ENCODE results near the gene FH.

The FH gene

DNA sequence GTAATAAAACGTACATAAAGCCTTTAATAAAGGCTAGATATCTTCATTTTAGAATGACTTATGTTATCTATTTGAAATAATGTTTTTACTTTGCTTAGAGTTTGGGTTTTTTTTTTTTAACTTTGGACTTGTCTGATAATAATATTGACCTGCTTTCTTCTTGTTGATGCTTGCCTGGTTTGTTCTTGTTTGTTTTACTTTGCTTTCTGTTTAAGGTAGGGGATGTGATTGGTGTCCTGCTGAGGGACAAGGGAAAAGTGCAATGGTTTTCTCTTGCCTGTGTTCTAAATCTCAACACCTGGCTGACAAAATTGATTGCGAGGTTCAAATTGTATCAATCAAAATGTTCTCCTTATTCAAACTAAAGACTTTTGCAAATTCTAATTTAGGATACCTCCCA lies 2.2 kb upstream of the FH start:
- DNase-seq (ENCODE audit: low read depth), result no peak

DNA sequence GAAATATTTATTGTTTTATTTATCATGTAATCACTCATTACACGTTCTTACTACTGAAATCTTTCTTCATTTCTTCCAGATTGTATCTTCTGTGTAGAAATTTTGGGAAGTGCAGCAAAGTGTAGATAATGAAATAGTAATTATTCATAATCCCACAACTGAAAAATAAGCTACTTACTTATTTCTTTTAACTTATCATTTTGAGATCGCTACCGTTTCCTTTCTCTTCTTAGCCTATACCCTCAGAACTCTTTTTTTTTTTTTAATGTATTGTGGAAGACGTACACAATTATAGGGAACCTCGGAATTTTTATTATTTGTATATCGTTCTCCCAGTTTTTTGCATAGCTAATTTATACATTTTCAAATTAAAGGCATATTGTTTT lies 518 bp upstream of the FH start:
- DNase-seq (ENCODE audit: low read depth), result no peak

DNA sequence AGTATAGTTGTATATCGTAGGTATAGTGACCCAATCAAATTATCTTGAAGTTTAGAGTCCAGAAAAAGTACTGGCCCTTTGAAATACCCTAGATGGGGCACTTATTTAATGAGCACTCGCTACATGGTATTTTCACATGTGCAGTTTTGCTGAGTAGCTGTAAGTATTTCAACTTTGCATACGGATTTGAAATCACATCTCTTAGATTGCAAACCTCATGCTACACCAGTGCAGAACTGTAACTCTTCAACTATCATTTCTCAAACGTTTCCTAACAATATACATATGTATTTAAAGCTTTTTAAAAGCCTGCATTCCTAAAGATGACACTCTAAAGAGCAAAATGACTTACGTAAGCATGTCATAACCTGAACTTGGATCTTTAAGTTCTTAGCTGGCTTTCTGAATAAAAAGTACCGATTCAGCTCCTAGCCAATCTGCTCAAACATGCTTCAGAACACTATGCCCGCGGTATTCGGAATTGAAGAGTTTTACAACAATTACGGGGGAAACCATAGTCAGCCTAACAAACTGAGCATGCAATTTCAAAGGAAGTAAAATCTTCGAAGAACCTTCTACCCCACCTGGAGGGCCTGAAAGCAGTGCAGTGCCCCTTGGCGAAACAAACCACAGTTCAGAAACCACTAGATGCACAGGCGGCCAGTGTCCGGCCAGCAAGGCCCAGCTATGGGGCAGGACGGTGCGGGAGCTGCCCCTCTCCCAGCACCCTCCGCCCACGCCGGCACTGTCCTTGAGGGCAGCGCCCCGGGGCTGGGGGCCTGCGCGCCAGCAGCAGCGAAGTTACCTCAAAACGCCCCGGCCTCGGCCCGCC lies 863 bp downstream of the FH start:
- no peak for DNase-seq (ENCODE audit: low read depth)

DNA sequence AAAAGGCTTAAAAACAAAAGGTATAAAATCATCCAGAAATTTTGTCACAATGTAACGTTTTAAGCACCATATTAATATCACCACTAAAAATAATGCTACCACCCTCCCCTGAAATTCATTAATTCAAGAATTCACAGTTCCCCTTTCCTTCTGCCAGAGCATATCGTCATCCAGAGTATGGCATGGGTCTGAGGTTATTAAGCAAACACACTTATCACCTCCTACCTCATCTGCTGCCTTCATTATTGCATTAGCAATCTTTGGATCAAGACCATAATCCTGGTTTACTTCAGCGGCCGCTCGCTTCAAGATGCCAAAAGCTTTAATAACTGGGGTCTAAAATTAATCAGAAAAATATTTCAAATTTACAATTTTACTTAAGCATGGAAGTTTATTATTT lies 6.2 kb downstream of the FH start:
- no peak for DNase-seq (ENCODE audit: low read depth)

DNA sequence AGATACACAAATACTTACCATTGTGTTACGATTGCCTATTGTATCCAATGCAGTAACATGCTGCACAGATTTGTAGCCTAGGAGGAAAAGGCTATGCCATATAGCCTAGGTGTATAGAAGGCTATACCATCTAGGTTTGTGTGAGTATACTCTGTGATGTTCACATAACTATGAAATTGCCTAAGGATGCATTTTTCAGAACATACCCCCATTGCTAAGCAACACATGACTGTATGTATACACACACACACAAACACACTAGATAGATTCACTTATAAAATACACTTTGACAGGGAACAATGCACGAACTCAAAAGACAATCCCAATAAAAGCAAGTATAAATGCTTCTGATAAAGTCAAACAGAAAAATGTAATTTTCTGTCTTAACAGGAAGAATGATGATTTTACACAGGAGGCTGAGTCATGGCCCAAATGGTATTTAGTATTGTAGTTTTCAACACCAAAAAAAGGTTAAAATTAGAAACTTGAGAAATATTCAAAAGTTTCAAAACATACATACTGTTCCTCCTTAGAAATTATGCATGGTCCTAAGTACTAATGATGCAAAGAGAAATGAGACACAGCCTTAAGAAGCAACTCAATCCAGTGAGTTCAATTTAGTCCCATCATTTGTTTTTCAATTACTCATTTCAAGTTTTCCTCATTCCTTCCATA lies 12.2 kb downstream of the FH start:
- DNase-seq (ENCODE audit: low read depth), result no peak

DNA sequence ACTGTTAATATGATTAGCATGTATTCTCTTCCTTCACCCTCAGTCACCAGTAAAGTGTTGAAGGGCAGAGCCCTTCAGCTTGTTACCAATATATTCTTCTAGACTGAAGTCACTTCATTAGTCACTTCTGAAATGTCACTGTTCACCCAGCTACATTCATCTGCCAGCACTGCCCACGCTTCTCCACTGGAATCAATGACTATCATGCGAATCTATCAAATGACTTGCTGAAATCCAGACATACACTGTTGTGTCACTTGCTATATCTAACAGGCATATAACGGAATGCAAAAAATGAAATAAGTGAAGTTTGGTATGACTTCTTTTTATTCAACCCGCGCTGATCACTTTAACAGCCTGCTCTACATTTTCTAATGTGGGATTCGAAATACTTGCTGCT lies 16.1 kb downstream of the FH start:
- no peak for DNase-seq (ENCODE audit: low read depth)

DNA sequence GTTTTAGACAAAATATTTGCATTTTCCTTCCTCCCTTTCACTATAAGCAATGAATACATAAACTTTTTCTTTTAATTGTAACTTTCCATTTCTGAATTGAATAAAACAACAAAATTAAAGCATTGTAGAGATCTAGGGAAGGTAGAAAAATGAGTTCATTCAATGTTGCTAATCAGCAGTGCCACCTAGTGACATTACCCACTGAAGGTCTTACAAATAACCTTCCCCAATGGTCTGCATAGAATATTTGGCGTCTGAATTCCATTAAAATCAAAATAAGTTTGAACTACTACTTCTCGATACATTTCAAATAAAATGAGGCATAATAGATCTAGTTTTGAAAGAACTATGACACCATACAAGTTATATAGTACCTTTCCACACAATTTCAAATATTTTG lies 19.6 kb downstream of the FH start:
- no peak for DNase-seq (ENCODE audit: low read depth)

DNA sequence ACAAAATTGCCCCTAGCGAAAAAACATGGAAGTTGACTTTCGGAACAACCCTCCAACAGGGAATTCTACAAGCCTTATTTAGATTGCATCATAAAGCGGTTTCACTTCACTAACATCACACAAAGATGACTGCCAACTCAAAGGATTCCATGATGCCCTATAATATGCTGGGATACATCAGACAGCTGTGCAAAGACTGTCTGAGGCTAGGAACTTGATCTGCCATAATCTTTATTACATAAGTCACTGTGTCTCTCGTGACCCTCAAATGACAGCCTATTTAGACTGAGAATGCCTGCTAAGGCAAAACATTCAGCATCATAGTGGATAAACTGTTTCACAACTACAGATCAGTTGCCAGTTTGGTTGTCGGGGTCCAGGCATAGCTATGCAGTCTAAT lies 23.8 kb downstream of the FH start:
- DNase-seq (ENCODE audit: low read depth), result no peak

DNA sequence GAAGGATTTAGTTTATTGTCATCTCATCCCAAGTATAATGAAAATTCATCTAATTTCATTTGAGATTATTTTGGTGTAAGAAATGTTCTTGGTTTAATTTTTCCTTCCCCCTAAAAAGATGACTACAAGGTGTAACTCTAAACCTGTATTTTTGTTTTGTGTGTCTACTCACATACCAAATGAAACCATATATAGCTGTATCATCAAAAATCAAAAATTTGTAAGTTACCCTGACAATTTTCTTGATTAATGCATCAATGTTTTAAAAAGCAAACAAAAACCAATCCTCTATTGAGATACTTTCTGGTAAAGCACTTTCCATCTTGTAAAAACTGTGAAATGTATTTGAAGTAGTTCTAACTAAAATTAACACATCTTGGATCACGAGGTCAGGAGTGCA lies 30.8 kb downstream of the FH start:
- DNase-seq (ENCODE audit: low read depth), result no peak

DNA sequence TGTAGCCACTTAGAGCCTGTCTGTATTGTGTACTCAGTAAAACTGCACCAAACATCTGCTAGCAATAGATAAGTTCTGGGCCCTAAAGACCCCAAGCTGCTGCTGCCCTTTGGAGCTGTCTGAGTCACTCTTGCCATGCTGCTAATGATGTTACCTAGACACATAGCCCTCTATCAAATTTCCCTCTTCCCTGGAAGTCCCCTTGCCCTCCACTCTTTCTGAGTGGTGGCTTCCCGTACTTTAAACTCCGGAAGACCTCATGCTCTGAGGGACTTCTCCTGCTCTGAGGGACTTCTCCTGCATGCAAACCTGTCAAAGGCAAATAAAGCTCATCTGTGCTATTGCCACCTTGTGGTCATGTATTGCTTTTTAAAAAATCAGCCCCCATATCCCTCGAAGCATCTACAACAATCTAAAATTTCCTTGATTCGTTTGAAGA lies 34.0 kb downstream of the FH start:
- no peak for DNase-seq (ENCODE audit: low read depth)

DNA sequence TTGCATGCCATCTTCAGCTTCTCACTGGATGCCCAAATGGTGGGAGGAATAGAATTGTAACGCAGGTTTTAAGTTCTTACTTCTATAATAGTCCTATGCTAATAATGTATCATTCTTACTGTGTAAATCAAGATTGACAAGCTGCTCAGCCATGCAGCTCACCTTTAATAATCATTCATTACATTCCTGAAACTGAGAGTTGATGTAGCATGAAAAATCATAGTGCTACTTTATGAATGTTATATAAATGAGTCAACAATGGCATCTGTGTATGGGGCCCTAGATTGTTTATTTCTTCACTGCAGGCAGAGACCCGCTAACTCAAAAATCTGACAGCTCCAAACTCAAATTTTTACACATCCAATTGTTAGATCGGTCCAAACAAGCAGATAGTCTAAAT lies 34.4 kb downstream of the FH start:
- DNase-seq (ENCODE audit: low read depth), result no peak

DNA sequence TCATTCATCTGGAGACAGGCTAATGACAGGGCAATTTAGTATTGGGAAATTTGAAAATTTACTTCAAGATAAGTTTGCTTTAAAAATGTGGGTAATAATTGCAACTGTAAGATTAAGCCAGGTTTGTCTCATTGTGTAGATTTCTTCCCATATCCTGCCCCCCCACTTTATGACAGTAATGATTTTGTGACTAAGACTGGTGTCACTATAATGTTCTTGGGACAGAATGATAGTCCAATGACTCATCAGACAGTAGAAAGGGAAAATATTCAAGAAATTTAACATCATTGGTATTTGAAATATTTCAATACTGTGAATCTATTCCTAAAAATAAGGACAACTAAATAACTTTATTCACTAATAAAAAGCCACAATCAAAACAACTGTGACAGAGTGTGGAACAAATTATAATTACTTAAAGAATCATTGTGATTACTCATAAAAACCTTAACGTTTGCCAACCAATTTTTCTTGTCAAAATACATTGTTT lies 36.7 kb downstream of the FH start:
- no peak for DNase-seq (ENCODE audit: low read depth)

DNA sequence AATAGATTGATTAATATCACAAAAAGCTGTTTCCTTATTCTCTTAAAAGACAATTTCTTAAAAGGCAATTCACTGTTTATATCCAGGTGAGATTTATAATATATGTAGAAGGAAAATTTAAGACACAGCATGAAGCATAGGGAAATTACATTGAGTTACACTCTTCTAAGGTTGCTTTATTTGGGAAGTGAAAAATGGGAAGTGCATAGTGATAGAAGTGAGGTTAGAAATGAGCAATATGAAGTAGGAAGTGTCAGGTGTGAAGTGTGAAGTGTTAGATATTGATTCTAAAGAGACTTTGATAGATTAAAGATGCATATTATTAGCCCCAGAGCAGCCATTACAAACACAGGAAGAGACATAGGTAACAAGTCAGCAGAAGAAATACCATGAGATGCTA lies 40.3 kb downstream of the FH start:
- DNase-seq (ENCODE audit: low read depth), result no peak

DNA sequence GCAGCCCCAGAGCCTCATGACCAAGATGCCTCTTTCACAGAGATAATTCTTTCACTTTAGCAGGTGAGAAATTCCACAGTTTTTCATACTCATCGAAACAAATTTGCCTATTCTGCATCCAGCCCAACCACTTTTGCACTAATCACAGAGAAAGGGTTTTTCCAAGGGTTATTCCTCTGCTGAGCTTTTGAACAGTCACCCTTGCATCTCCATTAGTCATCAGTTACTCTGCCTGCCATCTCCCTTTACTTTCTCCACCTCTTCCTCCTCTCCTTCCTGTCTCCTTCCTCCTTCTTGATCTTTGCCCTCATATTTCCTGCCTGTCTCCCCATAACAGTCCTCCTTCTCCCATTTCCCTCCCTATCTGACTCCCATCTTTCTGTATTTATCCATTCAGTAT lies 43.9 kb downstream of the FH start:
- no peak for DNase-seq (ENCODE audit: low read depth)

DNA sequence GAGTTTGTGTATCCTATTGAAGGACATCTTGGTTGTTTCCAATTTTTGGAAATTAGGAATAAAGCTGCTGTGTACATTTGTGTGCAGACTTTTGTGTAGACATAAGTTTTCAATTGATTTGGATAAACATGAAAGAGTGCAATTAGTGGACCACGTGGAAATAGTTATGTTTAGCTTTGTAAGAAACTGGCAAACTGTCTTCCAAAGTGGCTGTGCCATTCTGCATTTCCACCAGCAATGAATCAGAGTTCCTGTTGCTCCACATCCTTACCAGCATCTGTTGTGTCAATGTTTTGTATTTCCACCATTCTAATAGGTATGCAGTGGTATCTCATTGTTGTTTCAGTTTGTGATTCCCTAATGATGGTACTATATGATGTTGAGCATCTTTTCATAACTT lies 46.5 kb downstream of the FH start:
- DNase-seq (ENCODE audit: low read depth), result no peak

DNA sequence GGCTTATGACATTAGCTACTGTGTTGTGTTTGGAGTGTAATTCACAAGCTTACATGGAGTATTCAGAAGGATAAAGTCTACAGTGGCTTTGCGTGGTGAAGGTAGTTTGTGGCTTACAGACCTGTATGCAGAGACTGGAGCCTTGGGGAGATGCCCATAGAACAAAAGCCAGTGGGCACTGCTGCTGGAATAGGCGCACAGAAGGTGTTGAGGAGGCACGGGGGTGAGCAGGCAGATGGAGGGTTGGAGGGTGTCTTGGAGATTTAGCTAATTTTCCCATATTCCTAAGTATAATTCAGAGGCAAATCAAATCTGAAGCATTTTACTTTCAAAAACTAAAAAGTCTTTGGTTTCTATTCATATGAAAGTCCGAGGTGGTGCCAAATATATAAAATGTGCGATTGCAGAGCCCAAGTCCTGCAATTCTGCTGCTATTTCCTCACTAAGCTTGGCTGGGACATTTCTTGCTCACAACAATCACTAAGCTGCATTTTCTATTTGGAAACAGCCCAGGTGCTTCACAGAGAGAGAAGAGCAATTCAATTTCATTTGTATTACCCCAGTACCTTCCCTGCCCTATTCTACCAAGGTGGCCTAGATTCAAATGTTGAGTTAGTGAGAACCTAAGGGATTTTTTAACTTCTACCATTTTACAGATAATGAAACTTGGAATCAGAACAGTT lies 48.5 kb downstream of the FH start:
- no peak for DNase-seq (ENCODE audit: low read depth)

DNA sequence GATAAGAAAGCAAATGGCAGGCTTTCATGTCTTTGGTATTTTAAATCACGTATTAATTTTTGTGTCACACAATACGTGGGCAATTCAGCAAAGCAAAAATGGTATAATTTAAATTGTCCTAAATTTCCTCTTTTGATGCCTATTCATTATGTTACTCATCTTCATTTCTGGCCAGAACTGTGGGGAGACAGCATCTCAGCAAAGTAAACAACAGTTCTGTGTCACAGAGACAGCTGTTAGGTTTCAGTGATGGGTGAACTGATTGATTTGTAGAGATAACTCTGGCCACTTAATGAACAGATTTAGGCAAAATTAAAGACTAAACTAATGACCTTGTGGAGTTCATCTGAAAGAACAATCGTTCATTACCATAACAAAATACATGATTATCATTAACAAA lies 49.2 kb downstream of the FH start:
- DNase-seq (ENCODE audit: low read depth), result no peak

DNA sequence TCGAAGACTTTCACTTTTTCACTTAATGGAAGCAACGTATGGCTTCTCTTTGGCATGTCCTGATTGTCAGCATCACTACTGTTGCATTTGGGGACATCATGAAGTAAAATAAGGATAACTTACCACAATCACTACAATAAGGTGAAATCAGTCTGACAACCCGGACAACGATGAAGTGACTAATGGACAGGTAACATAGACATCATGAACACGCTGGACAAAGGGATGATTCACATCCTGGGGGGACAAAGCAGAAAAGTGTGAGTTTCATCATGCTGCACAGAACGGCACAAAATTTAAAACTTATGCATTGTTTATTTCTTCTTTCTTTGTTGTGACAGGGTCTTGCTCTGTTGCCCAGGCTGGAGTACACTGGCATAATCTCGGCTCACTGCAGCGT lies 53.9 kb downstream of the FH start:
- no peak for DNase-seq (ENCODE audit: low read depth)

DNA sequence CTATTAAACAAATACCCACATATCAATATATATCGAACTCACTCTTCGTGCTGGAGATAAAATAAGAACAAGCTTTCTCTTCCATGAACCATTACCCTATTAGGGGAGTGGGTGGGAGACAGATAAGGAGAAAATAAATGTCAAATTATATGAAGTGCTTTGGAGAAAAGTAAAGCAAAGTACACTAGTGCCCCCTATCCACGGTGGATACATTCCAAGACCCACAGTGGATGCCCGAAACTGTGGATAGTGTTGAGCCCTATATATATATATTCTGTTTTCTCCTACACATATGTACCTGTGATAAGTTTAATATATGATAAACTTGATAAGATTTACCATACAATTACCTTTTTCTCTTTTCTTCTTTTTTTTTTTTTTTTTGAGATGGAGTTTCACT lies 54.6 kb downstream of the FH start:
- no peak for DNase-seq (ENCODE audit: low read depth)

DNA sequence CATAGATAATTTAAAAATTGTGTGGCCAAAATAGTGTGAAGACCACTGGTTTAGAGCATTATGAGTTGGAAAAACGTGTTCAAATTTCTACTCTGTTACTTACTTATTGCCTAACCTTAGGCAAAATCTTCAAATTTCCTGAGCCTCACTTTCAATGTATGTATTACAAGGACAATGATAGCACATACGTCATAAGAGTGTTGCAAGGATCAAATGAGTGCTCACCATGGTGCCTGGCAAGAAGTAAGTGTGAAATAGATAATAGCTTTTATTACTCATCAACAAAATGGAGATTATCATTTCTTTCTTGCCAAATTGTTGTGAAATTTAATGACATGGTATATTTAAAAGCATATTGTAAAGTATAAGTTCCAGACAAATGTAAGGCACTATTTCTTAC lies 57.2 kb downstream of the FH start:
- DNase-seq (ENCODE audit: low read depth), result no peak

DNA sequence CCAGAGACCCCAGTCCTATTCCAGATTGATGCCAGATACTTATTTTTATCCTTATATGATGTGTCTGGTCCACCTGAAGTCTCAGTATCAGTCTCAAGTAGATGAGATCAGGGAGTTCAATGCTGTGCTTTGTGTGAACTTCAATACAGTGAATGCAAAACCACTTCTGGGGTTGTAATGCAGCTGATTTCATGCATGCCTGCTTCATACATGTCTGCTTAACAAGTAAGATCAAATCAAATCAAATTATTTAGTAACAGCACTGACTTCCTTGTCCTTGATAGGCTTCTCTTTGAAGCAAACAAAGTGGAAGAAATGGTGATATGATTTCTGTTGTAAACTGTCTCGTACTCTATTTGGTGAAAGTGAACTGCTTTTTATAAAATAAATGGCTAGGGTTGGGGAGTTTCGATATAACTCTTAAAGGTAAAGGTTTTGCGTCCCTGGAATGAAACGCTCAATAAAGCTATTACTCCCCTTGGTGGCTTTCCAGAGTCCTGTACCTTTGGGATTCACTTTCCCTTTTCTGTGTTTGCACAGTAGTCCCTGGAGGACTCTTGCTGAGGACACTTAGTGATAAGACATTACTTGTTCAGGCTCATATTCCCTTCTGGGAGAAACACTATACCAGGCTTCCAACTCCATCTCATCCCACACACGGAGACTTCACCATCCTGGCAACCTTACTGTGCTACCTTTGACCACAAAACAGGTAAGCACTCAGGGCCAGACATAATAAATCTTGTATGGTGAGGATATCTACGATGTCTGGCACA lies 59.3 kb downstream of the FH start:
- DNase-seq (ENCODE audit: low read depth), result no peak

DNA sequence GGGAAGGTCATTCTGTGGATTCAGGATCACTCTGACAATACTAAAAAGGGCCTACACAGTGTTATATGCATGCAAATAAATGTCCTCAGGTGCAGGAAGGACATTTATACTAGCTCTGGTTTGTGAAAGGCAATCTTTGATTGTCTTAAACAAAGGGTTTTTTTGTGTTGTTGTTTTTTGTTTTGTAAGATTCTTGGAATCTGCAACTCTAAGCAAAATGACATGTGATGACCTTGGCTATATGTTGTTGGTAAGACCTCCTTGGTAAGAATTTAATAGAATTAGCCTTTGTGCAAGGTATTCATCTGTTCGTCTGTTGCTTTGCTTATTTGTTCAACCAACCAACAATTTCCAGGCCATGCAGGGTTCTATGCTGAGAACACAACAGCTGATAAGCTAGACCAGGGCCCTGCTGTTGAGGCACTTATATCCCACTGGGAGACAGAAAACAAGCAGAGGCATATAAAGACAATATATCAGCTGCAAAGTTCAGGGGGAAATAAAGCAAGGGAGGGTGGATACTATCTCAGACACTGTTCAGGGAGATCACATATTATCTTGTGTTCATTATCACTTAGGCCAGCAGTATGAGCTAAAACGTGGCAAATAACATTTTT lies 60.3 kb downstream of the FH start:
- no peak for DNase-seq (ENCODE audit: low read depth)

Data from stimulated activated CD8-positive, alpha-beta memory T cell treated with anti-CD3 and anti-CD28 coated beads, Interleukin-12 subunit alpha, Interleukin-12 subunit beta, amount 100 ng/mL, for 4 hours (primary cell).